ENCODE measurements around the gene CBX5. TPM values are rescaled to one million over a fixed set of nuclear protein-coding genes. Genes with fewer than 3 reads are reported as not detected.

Gene CBX5
- total and polyA plus RNA-seq, 8 donors: 4.9 to 66.8 (median 13.1) TPM

DNA sequence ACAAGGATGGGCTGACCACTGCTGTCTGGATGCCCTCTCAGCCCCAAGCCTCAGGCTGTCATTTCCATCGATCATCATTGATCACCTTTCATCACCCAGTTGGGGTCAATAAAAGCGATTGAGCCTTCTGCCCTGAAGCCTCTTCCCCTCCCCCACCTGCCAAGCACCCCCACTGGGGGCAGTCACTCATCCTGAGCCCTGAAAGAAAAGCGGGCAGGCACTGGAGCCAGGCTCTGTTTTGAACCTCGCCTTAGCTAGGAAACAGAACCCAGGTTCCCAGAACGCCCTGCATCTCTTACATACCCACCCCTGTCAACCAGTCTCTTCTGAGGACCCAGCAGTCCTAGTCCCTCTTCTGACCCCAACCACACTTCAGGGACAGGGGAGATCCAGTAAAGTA lies 96.9 kb downstream of the CBX5 start:
- 84 to 97% (median 89%) methylated on average over 5 of the region's 5 CpGs for WGBS, 5 donors
- Histone ChIP-seq H3K27me3 (no peaks in the 10 kb centered on the region), H3K4me3 (no peak overlapping the region), H3K27ac (no peak overlapping the region), H3K4me1 (peaks cover 7 to 17% (median 15%) of the 10 kb centered on the region in 4 donors), H3K36me3 (peaks cover 14 to 55% (median 48%) of the 10 kb centered on the region in 4 donors), H3K9me3 (no peaks in the 10 kb centered on the region)
- TF ChIP-seq POLR2AphosphoS5 (IDR thresholded peaks at IDR 0.05) (no peak), EP300 (IDR thresholded peaks at IDR 0.05) (no peak), POLR2A (IDR thresholded peaks at IDR 0.05) (no peak)
- TF ChIP-seq, protein P1, sequence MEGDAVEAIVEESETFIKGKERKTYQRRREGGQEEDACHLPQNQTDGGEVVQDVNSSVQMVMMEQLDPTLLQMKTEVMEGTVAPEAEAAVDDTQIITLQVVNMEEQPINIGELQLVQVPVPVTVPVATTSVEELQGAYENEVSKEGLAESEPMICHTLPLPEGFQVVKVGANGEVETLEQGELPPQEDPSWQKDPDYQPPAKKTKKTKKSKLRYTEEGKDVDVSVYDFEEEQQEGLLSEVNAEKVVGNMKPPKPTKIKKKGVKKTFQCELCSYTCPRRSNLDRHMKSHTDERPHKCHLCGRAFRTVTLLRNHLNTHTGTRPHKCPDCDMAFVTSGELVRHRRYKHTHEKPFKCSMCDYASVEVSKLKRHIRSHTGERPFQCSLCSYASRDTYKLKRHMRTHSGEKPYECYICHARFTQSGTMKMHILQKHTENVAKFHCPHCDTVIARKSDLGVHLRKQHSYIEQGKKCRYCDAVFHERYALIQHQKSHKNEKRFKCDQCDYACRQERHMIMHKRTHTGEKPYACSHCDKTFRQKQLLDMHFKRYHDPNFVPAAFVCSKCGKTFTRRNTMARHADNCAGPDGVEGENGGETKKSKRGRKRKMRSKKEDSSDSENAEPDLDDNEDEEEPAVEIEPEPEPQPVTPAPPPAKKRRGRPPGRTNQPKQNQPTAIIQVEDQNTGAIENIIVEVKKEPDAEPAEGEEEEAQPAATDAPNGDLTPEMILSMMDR (IDR thresholded peaks at IDR 0.05): no peak
- DNase-seq: no peak
- intact Hi-C loops (cut with DNase I; ENCODE audit: low total_unique reads): no loop called here

DNA sequence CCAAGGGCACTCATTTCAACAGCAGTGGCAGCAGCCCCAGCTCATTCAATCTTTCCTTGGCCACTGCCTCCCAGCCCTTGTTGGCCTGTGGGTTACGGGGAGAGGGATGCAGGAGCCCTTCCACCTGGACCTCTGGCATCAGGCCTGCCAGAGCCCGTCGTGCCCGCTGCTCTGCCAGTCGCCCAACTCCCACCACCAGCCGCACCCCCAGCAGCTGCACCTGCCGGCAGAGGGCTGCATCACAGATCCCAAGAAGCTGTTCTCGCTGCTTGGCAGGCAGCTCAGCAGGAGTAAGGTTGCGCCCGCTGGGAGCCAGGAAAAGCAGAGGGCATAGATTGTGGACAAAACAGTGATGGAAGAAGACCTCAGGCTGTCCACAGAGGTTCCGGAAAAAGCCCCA lies 97.8 kb downstream of the CBX5 start:
- H3K27me3 ChIP-seq: no peaks in the 10 kb centered on the region
- H3K9me3 ChIP-seq: no peaks in the 10 kb centered on the region
- peaks cover 14 to 55% (median 48%) of the 10 kb centered on the region in 4 donors for H3K36me3 ChIP-seq
- H3K4me1 ChIP-seq: peaks cover under 1 to 8% (median 6%) of the 10 kb centered on the region in 4 donors
- intact Hi-C loops (cut with DNase I; ENCODE audit: low total_unique reads): no loop called here
- 90 to 98% (median 95%) methylated on average over 7 to 11 of the region's 11 CpGs for WGBS, 5 donors
- no peak for DNase-seq
- H3K4me3 ChIP-seq: no peak overlapping the region
- no peak overlapping the region for H3K27ac ChIP-seq
- TF ChIP-seq EP300 (IDR thresholded peaks at IDR 0.05): no peak

Small RNA genes lying within 50 kb of the gene (small RNA-seq; reads per million reads assigned to genes)
- 0 reads per million in 4 donors for gene RN7SL390P
- 0 reads per million in 4 donors for gene RNU6-950P

Other genes starting within 250 kb of the CBX5 start
- not detected for gene HOXC5, start 247.1 kb downstream of the CBX5 start, total RNA-seq
- gene HOXC5, start 247.1 kb downstream of the CBX5 start, polyA plus RNA-seq: 1 to 10 TPM in 1 of 3 donors, under 1 TPM in 1, not detected in 1; 0.25 to 1.3 TPM
- gene HOXC4, start 226.3 kb downstream of the CBX5 start, total RNA-seq: 1 to 10 TPM in 2 of 5 donors, not detected in 3; 2.6 to 3.5 TPM
- 1 to 10 TPM in 2 of 3 donors, under 1 TPM in 1; 0.92 to 3.7 (median 2.6) TPM for gene HOXC4, start 226.3 kb downstream of the CBX5 start, polyA plus RNA-seq
- gene SMUG1, start 91.1 kb downstream of the CBX5 start, total RNA-seq: 10 to 100 TPM; 15.4 to 79.4 (median 31.0) TPM
- gene SMUG1, start 91.1 kb downstream of the CBX5 start, polyA plus RNA-seq: 10 to 100 TPM; 34.0 to 71.3 (median 70.3) TPM
- gene HNRNPA1, start 604 bp upstream of the CBX5 start, total RNA-seq: 100 to 1,000 TPM; 211 to 763 (median 303) TPM
- 1,000 to 10,000 TPM in 2 of 3 donors, 100 to 1,000 TPM in 1; 960 to 1,103 (median 1,040) TPM for gene HNRNPA1, start 604 bp upstream of the CBX5 start, polyA plus RNA-seq
- 1 to 10 TPM in 1 of 5 donors, under 1 TPM in 1, not detected in 3; 0.37 to 2.0 TPM for gene NFE2, start 20.9 kb upstream of the CBX5 start, total RNA-seq
- gene NFE2, start 20.9 kb upstream of the CBX5 start, polyA plus RNA-seq: under 1 TPM in 2 of 3 donors, not detected in 1; 0.20 to 1.00 TPM
- 10 to 100 TPM; 14.6 to 91.6 (median 42.4) TPM for gene COPZ1, start 45.0 kb upstream of the CBX5 start, total RNA-seq
- gene COPZ1, start 45.0 kb upstream of the CBX5 start, polyA plus RNA-seq: 100 to 1,000 TPM in 2 of 3 donors, 10 to 100 TPM in 1; 92.4 to 133 (median 108) TPM
- not detected for gene GPR84, start 84.4 kb upstream of the CBX5 start, total RNA-seq
- gene GPR84, start 84.4 kb upstream of the CBX5 start, polyA plus RNA-seq: 1 to 10 TPM in 1 of 3 donors, under 1 TPM in 2; 0.46 to 1.4 (median 0.50) TPM
- gene ZNF385A, start 104.6 kb upstream of the CBX5 start, total RNA-seq: 10 to 100 TPM in 1 of 5 donors, 1 to 10 TPM in 4; 1.2 to 35.7 (median 2.6) TPM
- gene ZNF385A, start 104.6 kb upstream of the CBX5 start, polyA plus RNA-seq: 10 to 100 TPM; 16.9 to 35.1 (median 17.6) TPM
- 100 to 1,000 TPM in 2 of 5 donors, 10 to 100 TPM in 3; 53.7 to 182 (median 88.8) TPM for gene ITGA5, start 139.1 kb upstream of the CBX5 start, total RNA-seq
- gene ITGA5, start 139.1 kb upstream of the CBX5 start, polyA plus RNA-seq: 100 to 1,000 TPM in 1 of 3 donors, 10 to 100 TPM in 2; 29.3 to 102 (median 33.2) TPM
- gene GTSF1, start 193.5 kb upstream of the CBX5 start, total RNA-seq: not detected
- under 1 TPM in 2 of 3 donors, not detected in 1; 0.44 to 0.50 TPM for gene GTSF1, start 193.5 kb upstream of the CBX5 start, polyA plus RNA-seq
- gene NCKAP1L, start 217.6 kb upstream of the CBX5 start, total RNA-seq: 10 to 100 TPM in 3 of 5 donors, 1 to 10 TPM in 2; 2.7 to 29.2 (median 15.6) TPM
- 1 to 10 TPM; 1.7 to 4.2 (median 3.2) TPM for gene NCKAP1L, start 217.6 kb upstream of the CBX5 start, polyA plus RNA-seq

Measured in stomach (tissue), 9 donors.